Fibroblast of villous mesenchyme (primary cell): ENCODE data around the gene TAF4. TPM values are rescaled to one million over a fixed set of nuclear protein-coding genes. Genes with fewer than 3 reads are reported as not detected.

Experiments used
- DNase-seq: peaks from one replicate; pipeline ENCODE4 v3.0.0-alpha.2; 2010; ENCODE audit warnings: low read depth
- H3K4me3 ChIP-seq: 2 replicates; pipeline ENCODE4 v1.5.1; 2011; ENCODE audit warnings: low read depth, mild to moderate bottlenecking, low read length
- CTCF ChIP-seq: IDR thresholded peaks from 2 replicates; pipeline ENCODE4 v1.5.1; 2012; ENCODE audit warnings: low read depth, mild to moderate bottlenecking, low read length; ENCODE audit not compliant: insufficient read depth
- total RNA-seq: library from RNA; depleted of rRNA; stranded (reverse); fragments of >200 nt; gene quantifications from 2 replicates; pipeline ENCODE4 v1.2.3, GENCODE V29; 2012

Gene TAF4
- total RNA-seq, 1 donor, result 3.0 TPM

DNA sequence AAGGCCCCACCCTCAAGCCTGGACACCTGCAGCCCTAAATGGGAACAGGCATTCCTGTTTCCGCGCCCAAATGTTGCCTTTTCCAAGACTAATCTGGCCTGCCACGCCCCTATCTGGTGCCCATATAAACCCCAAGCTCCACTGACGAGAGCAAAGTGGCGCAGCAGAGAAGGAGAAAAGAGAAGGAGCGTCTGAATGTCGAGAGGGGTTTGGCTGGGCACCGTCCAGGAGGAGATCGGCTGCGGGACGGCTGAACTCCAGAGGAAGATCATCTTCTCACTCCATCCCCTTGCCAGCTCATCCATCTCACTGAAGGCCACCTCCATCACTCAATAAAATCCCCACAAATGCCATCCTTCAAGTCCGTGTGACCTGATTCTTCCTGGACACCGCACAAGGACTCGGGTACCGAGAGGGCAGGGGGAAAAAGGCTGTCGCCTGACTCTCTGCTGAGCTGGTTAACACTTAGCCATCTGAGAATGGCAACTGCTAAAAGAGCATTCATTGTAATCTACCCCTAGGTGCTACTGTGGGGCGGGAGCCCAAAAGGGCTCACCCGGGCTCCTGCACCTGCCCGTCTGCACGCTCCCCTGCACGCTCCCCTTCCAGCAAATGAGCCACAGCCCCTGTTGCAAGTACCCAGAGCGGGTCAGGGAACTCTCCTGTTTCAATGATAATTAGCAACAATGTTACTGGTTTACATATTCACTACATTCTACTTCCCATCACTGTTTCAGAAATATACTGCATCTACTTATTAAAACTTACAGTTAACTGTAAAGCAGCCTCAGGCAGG, 23.5 kb downstream of the TAF4 start:
- DNase-seq, result no peak
- no peak for TF ChIP-seq CTCF

GRCh38 chr20:62040933-62041332, 24.7 kb downstream of the TAF4 start:
- DNase-seq, result no peak
- TF ChIP-seq CTCF, result no peak
- no peak overlapping the region for H3K4me3 ChIP-seq

More for the DNA sequence above, 23.5 kb downstream of the TAF4 start:
- H3K4me3 ChIP-seq, result no peak overlapping the region

GRCh38 chr20:62040381-62040922, 25.2 kb downstream of the TAF4 start:
- TF ChIP-seq CTCF, result no peak
- DNase-seq, result no peak
- H3K4me3 ChIP-seq, result no peak overlapping the region

GRCh38 chr20:62039738-62040137, 25.9 kb downstream of the TAF4 start:
- H3K4me3 ChIP-seq, result no peak overlapping the region
- no peak for DNase-seq
- no peak for TF ChIP-seq CTCF

- no peak for DNase-seq
Measured at GRCh38 chr20:62032609-62033368, 32.9 kb downstream of the TAF4 start.

More at GRCh38 chr20:62032609-62033368, 32.9 kb downstream of the TAF4 start:
- TF ChIP-seq CTCF, result no peak
- H3K4me3 ChIP-seq, result no peak overlapping the region
